ENCODE results near the gene CFAP58.

The CFAP58 gene

DNA sequence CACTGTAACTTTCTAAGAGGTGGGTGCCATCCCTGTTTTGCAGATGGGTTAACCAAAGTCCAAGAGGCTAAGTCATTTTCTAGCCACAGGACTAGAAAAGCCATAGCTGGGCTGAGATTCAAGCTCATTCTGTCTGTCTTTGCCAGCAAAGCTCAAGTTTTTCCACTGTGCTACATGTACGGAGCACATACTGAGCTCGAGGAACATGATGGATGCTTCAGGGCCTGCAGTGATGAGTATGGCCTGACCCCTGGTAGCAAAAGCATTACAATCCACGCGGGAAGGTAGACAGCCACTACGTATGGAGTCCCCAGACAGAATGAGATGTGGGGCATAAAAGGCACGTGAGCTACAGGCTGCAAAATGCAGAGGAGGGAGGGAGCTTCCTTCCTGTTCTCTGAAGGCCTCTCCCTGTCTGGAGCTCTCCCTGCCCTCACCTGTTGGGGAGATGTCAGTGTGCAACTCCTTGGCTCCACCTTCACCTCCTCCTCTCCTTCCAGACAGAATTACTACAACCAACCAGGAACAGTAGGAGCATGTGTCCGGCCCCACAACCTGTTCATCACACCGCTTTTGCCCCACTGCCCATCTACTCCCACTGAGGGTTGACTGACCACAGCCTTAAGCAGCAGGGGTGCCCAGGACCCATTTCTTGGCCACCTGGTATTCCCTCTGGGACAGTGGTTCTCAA is 31.8 kb upstream of the CFAP58 start:
- no peak for DNase-seq (ENCODE audit: low read depth in 2 of 2)

DNA sequence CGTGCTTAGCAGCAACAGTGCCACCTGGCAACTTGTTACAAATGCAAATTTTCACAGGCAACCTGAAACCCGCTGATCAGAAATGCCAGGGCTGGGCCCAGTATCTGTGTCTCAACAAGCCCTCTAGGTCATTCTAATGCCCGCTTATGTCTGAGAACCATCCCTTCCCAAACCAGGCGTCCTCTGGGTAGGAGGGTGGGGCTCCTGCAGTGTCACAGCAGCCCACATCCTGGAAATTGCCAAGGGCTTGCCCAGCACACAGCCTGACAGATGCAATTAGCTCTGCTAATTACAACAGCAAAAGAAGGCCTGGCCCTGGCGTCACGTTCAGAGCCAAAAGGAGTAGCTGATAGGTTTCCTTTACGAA is 31.2 kb upstream of the CFAP58 start:
- DNase-seq (ENCODE audit: low read depth in 2 of 2) = no peak

DNA sequence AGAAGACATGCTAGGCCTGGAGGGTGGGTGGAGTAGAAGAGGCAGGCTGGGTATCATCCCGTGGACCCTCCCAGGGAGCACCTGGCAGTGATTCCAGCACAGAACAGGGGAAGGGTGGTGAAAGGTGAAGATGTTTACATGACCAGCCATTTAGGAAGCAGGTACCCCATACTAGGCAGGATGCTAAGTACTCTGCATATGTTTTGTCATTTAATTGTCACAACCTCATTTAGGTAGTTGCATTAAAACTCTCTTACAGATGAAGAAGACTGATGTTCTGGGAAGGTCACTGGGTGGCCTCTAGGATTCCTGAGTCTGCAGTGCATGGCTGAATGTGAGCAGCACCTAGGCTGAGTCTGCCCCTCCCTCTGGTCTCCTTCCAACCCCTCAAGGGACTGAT is 30.5 kb upstream of the CFAP58 start:
- no peak for DNase-seq (ENCODE audit: low read depth in 2 of 2)

DNA sequence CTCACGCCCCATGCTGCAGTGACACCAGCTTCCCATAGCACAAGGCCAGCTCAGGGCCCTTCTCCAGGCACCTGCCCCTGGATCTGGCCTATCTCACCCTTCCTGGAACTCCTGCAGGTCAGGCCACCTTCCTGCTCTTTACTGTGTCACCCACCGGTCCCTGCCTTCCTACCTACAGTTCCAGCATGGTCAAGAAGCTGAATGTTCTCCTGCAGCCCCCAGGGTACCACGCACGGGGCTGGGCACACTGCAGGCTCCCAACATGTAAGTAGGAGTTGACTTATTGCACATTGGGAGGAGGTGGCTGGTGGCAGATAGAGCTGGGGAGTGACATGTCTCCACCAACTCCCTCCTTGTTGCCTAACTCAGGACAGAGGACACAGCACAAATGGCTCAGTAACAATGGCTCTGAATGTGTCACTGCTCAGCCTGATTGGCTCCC is 29.9 kb upstream of the CFAP58 start:
- no peak for DNase-seq (ENCODE audit: low read depth in 2 of 2)

DNA sequence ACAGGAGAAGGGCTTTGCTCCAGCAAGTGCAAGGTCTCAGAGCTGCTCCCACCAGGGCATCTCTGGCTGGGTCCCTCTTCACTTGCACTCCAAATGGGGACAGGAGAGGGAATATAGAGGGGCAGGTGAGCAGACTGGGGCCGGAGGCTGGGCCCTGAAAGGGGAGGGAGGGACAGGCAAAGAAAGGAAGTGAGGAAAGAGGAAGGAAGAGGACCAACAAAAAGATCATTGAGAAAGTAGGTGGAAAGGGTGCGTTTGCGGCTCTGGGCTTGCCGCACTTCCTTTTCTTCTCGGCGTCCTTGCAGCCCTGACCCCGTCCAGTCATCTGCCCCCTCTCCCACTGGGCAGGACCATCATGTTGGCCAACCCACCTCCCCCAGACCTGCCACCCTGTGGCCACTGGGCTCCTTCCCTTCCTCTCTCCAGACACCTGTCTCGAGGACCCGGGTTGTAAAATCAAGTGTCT is 29.4 kb upstream of the CFAP58 start:
- DNase-seq (ENCODE audit: low read depth in 2 of 2) = no peak

DNA sequence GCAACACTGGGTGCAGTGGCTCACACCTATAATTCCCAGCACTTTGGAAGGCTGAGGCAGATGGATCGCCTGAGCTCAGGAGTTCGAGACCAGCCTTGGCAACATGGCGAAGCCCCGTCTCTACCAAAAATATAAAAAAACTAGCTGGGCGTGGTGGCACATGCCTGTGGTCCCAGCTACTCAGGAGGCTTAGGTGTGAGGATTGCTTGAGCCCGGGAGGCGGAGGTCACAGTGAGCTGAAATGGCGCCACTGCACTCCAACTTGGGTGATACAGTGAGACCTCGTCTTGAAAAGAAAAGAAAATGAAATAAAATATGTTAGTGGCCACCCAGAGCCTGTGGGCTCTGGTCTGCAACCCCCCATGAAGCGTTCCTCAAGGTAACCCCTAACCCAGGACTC is 28.7 kb upstream of the CFAP58 start:
- no peak for DNase-seq (ENCODE audit: low read depth in 2 of 2)

DNA sequence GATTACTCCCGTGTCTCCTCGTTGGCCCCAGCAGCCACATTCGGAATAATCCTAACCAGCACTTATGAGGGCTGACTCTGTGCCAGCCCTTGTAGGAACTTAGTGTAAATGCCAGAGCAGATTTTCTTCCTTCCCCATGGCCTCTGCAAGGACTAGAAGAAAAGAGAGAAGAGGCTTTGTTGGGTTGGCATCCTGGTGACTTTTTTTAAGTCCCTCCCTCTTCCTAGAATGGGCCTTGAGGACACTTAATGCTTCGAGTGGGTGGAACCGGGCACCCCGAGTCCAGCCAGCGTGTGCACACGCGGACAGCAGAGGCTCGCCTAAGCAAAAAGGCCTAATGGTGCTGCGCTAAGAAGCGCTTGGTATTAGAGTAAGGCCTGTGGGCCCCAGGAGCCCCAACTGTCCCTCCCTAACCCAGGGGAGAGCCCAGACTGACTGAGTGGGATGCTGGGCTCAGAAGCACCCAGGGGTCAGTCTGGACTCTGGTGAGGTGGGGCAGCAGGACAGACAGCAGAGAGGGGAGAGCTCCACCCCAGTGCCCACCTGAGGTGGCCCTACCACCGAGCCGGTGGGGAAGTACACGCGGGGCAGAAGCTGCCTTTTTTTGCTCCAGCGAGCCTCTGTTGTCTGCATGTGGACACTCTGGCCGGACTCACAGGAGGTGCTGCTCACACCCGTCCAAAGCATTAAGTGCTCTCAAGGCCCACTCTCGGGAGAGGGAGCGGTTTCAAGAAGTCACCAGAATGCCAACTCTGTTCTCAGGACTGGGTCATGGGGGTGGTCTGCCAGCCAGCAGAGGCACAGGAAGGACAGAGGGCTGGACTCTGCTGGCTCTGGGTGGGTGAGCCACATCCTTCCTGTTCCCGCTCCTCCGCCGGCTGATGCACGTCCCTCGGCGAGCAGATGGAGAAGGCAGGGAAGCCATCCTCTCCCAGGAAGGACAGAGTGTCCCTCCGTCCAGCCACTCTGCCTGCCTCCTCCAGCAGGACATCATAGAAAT is 27.9 kb upstream of the CFAP58 start:
- DNase-seq (ENCODE audit: low read depth in 2 of 2) = no peak

DNA sequence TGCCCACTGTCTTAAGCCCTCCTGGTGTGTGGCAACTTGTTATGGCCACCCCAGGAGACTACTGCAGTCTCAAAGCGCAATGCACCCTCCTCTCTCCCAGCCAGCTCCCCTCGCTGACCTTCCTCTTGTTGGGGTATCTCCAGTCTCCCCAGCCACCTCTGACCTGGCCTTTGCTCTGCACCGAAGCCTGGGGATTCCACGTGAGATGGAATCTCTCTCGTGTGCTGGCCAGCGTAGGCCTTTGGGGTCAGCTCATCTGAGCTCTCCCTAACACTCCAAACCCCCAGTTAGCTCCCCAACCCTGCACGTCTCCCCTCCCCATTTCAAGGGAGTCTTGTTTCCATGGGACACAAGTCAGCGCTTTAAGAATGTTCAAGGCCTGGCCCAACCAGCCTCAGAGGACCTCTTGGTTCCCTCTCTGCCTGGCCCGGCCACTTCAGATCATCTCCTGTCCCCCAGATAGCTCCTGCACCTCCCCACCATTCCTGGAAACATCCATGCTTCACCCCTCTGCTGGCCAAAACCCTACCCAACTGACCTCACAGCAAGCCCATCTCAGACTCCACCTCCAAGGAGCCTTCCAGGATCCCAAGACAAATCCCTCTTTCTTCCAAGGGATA is 26.5 kb upstream of the CFAP58 start:
- DNase-seq (ENCODE audit: low read depth in 2 of 2) = no peak

DNA sequence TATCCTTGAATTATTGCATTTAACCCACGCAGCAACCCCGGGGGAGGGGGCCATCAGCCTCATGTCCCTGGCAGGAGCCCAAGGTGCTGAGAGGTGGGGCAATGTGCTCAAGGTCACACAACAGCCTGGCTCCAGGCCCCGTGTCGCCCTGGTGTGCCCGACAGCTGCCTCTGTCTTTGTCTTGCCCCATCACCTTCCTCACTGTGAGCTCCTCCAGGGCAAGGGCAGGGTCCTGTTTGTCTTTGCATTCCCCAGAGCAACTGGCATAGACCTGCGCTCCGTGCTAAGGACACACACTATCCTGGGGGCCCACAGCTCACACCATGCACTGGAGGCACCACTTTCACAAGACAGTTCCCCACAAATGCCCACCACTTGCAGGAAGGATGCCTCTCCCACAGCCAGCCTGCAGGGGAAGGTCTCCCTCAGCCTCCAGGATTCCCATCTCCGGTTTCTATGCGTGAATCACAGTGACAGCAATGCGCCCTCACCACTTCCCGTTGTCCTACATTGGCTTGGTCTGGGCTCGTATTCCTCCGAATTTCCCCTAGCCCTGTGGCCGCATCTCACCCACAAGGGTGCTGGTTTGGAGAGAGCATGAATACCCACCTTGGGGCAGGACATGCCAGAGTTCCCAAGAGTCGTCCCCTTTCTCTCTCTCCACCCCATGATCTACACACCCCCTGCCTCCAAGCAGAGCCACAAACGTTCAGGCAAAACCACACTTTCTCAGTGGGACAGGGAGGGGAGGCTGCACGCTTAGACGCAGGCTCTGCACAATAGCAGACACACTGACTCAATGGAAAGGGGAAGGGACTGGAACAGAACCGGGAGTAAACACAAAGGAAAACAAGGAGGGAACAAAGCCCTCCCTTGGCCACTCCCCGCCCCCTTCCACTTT is 25.6 kb upstream of the CFAP58 start:
- no peak for DNase-seq (ENCODE audit: low read depth in 2 of 2)

DNA sequence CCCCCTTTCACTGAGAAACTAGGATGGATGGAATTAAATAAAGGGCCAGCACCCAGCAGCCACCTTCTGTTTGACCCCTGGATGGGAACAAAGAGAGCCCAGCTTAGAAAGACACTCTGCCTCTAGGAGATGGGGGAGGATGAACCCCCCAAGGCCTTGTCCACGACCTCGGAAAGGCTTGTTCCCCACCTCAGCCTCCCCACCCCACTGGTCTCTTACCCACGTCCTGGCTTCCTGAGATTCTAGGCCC is 25.1 kb upstream of the CFAP58 start:
- DNase-seq (ENCODE audit: low read depth in 2 of 2) = no peak

DNA sequence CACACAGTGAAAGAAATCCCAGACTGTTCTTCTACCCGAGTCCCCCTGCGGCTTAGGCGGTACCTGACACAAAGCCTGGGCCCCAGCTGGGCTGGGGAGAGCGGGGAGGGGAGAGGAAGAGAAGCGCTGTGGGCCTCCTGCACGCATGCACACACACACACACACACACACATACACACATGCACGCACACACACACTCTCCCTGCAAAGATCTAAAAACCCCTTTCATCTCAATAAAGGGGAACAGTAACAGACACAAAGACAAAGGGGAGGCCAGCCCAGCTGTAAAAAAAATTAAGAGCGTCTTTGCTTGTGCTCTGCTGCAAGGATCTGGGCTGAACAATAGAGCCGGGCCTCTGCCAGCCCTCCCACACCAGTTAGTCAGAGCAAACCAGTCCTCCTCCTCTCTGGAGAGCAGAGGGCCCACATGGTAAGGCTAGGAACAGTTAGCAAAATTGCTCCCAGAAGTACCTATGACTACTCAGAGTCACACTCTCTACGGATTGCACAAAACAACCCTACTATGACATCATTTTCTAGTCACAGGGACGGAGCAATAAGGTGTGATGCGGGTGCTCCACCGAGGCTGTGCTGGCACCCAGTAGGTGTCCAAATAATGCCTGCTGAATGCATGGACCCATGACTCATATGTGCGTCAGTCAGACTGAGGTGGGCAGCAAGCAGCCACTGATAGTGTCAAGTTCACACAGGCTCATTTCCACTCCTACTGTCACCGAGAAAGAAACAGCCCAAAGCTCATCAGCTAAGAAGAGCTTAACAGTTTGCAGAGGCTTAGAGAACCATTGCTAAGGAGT is 24.5 kb upstream of the CFAP58 start:
- peak; percentile 76 to 81 for DNase-seq (ENCODE audit: low read depth in 2 of 2)

DNA sequence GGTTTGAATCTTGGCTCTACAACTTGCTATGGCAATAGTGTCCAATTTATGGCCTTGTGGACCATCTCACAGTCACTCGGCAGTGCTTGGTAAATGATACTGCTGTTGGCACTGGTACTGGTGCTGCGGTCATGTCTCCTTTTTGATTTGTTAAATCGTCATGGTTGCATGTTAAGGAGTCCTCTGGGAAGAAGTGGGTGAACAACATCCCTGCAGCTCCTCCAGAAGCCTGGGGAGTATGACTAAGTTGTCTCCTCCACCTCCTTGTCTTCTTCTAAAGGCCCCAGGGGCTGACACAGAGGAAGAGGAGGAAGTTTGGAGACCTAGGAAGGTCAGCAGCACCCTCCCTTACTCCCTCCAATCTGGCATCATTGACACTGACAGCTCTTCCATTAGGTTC is 23.9 kb upstream of the CFAP58 start:
- DNase-seq (ENCODE audit: low read depth in 2 of 2) = no peak

DNA sequence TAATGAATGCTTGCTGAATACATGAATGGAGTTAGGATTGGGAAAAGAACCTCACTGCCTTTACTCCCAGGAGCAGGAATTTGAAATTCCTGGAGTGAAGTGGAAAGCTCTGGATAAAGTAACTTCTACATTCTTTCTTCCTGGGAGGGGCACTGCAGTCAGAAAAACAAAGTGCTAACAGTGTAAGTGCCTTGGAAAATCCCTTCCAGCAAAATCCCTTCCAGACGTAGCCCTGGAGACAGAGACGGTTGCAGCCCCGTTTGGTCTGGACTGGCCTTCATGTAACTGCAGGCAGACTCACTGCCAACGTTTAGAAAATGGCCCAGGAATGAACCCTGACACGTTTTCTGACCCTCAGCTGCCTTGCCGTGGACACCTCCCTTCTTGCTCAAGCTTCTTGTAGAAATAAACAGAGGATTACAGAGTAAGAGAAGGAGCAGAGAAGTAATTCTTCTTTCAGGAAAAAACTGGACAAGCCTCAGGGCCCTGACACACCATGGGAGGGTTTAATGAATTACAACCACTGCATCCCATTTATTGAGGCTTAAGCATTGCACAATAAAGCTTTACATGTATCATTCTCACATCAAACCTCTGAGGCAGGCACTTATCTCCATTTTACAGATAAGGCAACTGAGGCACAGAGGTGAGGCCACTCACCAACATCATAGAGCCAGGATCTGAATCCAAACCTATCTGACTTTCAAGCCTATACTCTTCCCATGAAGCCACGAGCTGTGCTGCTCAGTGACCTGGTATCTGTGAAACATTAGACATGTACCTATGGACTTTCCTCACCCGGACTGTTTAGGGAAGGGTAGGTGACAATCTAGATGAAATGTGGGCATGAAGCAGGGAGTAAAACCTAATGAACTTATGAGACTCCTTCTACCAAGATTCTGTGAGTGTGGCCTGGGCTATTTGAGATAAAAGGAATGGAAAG is 23.2 kb upstream of the CFAP58 start:
- no peak for DNase-seq (ENCODE audit: low read depth in 2 of 2)

DNA sequence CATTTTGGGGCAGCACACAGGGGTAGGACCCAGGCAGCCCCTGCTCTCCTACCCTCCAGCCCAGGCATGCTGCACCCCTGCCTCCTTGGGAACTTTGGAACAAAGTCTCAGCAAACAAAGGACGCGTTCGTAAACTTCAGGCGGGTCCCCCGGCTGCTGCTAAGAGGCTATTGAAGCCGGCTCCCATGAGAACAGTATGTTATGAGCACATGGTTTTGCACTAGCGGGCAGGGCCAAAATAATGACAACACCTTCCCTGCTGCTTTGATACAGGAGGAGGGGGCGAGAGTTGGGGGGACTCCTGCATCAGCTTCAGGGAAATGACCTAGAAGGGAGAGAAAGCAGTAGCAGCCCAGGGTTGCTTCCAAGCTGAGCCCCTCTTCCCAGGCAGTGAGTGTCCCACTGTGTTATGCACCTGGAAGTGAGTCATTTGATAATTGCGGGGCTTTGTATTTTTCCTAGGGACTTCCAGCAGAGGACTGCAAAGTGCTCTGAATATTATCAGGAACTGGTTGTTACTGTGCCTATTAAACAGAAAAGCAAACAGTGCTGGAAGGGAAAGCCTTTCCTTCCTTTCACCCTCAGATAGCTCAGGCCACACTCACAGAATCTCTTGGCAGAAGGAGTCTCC is 22.3 kb upstream of the CFAP58 start:
- no peak for DNase-seq (ENCODE audit: low read depth in 2 of 2)

DNA sequence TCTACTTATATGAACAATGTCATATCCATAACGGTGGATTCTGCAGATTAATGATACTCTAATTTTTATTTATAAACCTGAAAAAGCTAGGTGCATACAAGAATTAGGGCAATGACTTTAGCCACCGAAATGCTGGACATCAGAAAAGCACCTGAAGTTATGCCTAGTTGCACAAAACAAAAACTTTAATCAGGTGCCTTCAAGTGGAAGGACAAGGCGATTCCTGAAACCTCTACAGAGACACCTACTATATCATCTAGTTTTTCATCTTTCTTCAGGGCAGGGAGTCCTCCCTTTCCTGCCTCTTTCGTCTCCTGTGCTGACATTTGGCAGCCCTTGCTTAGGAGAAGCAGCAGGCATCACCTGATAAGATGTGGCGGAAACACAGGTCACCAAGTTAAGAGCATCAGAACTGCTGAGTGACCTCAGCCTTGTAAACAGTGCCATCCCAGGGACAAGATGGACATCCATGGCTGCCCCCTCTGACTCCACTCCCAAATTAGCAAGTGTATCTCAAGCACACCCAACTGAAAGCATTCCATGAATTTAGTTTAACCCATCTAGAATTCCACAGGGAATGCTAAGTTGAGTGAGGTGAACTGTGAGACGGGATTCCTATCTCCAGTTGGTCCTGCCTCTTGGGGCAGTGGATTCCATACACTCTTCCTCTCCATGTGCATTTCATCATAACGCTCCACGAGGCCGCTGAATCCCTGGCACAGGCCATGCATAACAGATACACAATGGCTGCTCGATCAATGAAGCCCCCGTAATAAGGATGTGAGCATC is 21.2 kb upstream of the CFAP58 start:
- DNase-seq (ENCODE audit: low read depth in 2 of 2) = no peak

DNA sequence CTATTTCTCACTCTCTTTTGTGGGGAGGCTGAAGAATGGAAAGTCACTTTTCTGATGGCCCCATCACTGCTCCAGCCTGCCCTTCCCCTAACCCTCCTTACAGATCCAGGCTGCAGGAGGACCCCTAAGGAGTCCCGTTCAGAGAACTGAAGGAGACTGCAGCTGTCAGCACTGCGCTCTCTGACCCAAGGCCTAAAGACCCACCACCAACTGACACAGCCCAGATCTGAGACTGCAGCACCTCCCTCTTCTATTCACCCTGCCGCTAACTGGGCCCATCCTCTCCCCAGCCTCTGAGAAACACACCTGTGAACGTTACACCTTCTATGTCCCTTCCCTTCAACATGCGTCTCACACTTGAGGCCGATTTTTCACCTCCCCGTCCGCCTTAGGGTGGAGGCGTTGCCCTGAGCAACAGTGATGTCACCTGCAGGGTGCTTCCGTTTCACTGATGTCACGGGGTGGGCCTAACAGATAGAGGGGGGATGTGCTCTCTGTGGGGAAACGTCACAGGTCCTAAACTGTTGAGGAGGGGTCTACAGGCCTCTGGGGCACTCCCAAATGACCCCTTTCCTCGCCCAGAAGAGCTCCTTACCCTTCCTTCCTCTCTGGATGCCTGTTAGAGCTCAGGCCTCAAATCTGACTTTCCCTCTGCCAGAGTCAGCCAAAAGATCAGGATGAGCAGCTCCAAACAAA is 20.5 kb upstream of the CFAP58 start:
- peak; percentile 44 to 74 for DNase-seq (ENCODE audit: low read depth in 2 of 2)

DNA sequence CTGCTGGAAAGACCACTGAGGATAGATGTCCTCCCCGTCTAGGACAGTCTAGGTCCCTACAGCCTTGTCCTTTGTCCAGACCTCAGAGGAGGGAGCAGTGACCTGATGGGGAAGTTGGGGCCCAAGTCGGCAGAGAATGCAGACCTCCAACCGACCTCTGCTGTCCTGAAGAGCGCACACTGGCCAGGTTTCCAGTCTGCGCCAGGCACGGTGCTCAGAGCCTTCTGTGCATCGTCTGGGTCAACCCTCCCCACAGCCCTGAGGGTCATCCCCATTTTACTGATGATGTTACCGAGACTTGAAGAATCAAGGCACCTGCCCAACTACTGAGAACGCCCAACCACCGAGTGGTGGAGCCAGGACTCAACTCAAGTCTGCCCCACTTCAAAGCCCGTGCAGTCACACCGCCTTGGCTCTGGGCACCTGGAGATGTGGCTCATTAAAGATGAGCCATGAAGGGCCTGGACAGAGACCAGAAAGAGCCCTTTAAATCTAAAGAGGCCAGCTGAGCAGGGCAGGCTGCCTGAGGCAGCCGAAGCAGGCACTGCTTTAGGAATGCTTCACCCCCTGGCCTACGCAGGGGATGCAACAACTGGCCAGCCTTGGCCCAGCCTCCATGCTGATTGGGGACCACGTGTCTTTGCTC is 19.8 kb upstream of the CFAP58 start:
- DNase-seq (ENCODE audit: low read depth in 2 of 2) = no peak
